ENCODE data around the gene FABP1. TPM values are rescaled to one million over a fixed set of nuclear protein-coding genes. Genes with fewer than 3 reads are reported as not detected.

Gene FABP1
- total and polyA plus RNA-seq, 2 donors (not counting 1 experiment from before 2014, with no cell fraction given): not detected

- Histone ChIP-seq H3K36me3 (replicated peaks in 1 of 2; ENCODE audit: control extremely low read depth in 1 of 2, control insufficient read depth in 1 of 2, extremely low read depth in 1 of 2, insufficient read depth in 2 of 2, low read length in 1 of 2) (no peaks in the 10 kb centered on the region), H3K27ac (ENCODE audit: low read length in 2 of 2) (no peak overlapping the region), H3K9me3 (ENCODE audit: control extremely low read depth in 1 of 3, control insufficient read depth in 2 of 3, insufficient read depth in 1 of 3, low read length in 2 of 3) (no peaks in the 10 kb centered on the region), H4K20me1 (ENCODE audit: control insufficient read depth, insufficient read depth, low read length, poor library complexity, severe bottlenecking) (no peaks in the 10 kb centered on the region), H3K4me3 (ENCODE audit: control extremely low read depth in 1 of 5, extremely low read depth in 1 of 5, insufficient read depth in 1 of 5, low read depth in 2 of 5, low read length in 4 of 5) (no peak overlapping the region), H3K4me2 (replicated peaks; ENCODE audit: low read depth, low read length, poor library complexity, severe bottlenecking) (no peak overlapping the region), H3K4me1 (ENCODE audit: control insufficient read depth in 2 of 2, insufficient read depth in 2 of 2, low read length in 2 of 2) (no peaks in the 10 kb centered on the region), H3K27me3 (replicated peaks in 1 of 4; ENCODE audit: control extremely low read depth in 1 of 4, control insufficient read depth in 3 of 4, insufficient read depth in 4 of 4, low read length in 3 of 4) (peaks cover 0 to 12% (median 0%) of the 10 kb centered on the region in 4 experiments), H3K79me2 (ENCODE audit: control insufficient read depth, insufficient read depth, low read length) (no peaks in the 10 kb centered on the region), H3K9ac (ENCODE audit: low read length) (no peak overlapping the region), H2AFZ (ENCODE audit: insufficient read depth, low read depth, low read length, poor library complexity, severe bottlenecking) (no peak overlapping the region)
- H3K27me3 Mint-ChIP-seq: peaks cover 36% of the 10 kb centered on the region
- POLR2A ChIA-PET: no interaction called here
- CTCF ChIA-PET: no interaction called here
- no peak overlapping the region for H3K27ac Mint-ChIP-seq
- H3K9me3 Mint-ChIP-seq (ENCODE audit: insufficient read depth): no peaks in the 10 kb centered on the region
- intact Hi-C loops (cut with micrococcal nuclease): no loop called here
- no peak overlapping the region for H3K4me3 Mint-ChIP-seq
- DNase-seq: no peak
- ATAC-seq (ENCODE audit: low read depth): no peak
- H3K4me1 Mint-ChIP-seq: no peaks in the 10 kb centered on the region
- WGBS (ENCODE audit: insufficient coverage): 96% methylated on average over 2 of the region's 4 CpGs
- no peak for TF ChIP-seq CTCF (IDR thresholded peaks at IDR 0.05)
- no peak for TF ChIP-seq EZH2 (IDR thresholded peaks at IDR 0.05; ENCODE audit: borderline replicate concordance, insufficient read depth, low read depth, low read length, poor library complexity, severe bottlenecking)
Observed at GRCh38 chr2:88121678-88122077, 6.2 kb downstream of the FABP1 start.

DNA sequence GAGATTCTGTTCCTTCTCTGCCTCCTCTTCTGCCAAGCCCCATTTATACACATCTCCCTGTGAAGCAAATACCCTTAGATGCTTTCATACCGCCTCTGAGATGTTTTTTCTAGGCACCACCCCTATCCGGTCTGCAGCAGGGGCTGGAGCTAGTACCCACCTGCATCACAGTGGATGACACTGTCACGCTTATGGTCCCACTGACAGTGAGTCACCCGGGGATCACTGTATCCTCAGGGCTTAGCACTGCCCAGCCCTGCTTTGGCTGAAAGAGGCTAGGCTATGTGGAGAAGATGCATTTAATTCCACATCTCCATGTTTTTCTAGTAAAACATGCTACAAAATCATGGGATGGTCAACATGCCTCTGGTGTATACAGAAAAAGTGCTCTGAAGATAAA lies 9.9 kb downstream of the FABP1 start:
- Mint-ChIP-seq H3K27me3 (peaks cover 32% of the 10 kb centered on the region), H3K4me3 (no peak overlapping the region), H3K27ac (no peak overlapping the region), H3K4me1 (no peaks in the 10 kb centered on the region), H3K9me3 (ENCODE audit: insufficient read depth) (no peaks in the 10 kb centered on the region)
- no peak for DNase-seq
- ATAC-seq (ENCODE audit: low read depth): no peak
- CTCF ChIA-PET: no interaction called here
- H3K9me3 ChIP-seq (ENCODE audit: control extremely low read depth in 1 of 3, control insufficient read depth in 2 of 3, insufficient read depth in 1 of 3, low read length in 2 of 3): no peaks in the 10 kb centered on the region
- no peaks in the 10 kb centered on the region for H3K4me1 ChIP-seq (ENCODE audit: control insufficient read depth in 2 of 2, insufficient read depth in 2 of 2, low read length in 2 of 2)
- no peak for TF ChIP-seq CTCF (IDR thresholded peaks at IDR 0.05)
- no peak for TF ChIP-seq EZH2 (IDR thresholded peaks at IDR 0.05; ENCODE audit: borderline replicate concordance, insufficient read depth, low read depth, low read length, poor library complexity, severe bottlenecking)
- H3K36me3 ChIP-seq (replicated peaks in 1 of 2; ENCODE audit: control extremely low read depth in 1 of 2, control insufficient read depth in 1 of 2, extremely low read depth in 1 of 2, insufficient read depth in 2 of 2, low read length in 1 of 2): no peaks in the 10 kb centered on the region
- peaks cover 0 to 8% (median 0%) of the 10 kb centered on the region in 4 experiments for H3K27me3 ChIP-seq (replicated peaks in 1 of 4; ENCODE audit: control extremely low read depth in 1 of 4, control insufficient read depth in 3 of 4, insufficient read depth in 4 of 4, low read length in 3 of 4)
- WGBS (ENCODE audit: insufficient coverage): 87% methylated on average over 3 of the region's 4 CpGs
- no peak overlapping the region for H3K4me2 ChIP-seq (replicated peaks; ENCODE audit: low read depth, low read length, poor library complexity, severe bottlenecking)
- H3K27ac ChIP-seq (ENCODE audit: low read length in 2 of 2): no peak overlapping the region
- no peak overlapping the region for H2AFZ ChIP-seq (ENCODE audit: insufficient read depth, low read depth, low read length, poor library complexity, severe bottlenecking)
- POLR2A ChIA-PET: no interaction called here
- intact Hi-C loops (cut with micrococcal nuclease): no loop called here
- H3K9ac ChIP-seq (ENCODE audit: low read length): no peak overlapping the region
- H4K20me1 ChIP-seq (ENCODE audit: control insufficient read depth, insufficient read depth, low read length, poor library complexity, severe bottlenecking): no peaks in the 10 kb centered on the region
- H3K79me2 ChIP-seq (ENCODE audit: control insufficient read depth, insufficient read depth, low read length): no peaks in the 10 kb centered on the region
- no peak overlapping the region for H3K4me3 ChIP-seq (ENCODE audit: control extremely low read depth in 1 of 5, extremely low read depth in 1 of 5, insufficient read depth in 1 of 5, low read depth in 2 of 5, low read length in 4 of 5)
